Measurements from ENCODE around the gene SUPT20HL1.
"Not testable (repeated sequence)": the region's sequence is repeated elsewhere in the genome, so short reads cannot be mapped to it uniquely, and the experiment has no call there.

SUPT20HL1 gene

DNA sequence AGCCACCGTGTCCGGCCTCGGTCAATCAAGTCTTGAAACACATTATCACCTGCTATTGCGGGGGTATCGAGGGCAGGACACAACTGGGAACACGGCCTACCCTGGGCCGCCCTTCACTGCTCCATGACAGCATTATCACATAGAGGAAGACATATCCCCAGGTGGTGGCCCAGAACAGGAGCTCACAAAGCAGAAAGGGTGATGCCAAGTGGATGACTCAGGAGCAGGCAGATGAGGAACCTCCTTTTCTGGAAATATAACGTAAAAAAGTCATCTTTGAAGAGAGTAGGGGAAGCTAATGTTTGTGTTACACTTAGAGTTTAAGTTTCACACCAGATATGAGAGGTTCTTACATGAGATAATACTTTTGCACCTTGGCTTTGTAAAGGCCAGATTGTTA lies 5.3 kb upstream of the SUPT20HL1 start:
- in situ Hi-C loops (cut with HindIII; ENCODE audit: low pct_ligation_motif_present, low sequenced_read_pairs) = no loop called here
- no peak for DNase-seq
- H3K36me3 ChIP-seq (replicated peaks) = no peaks in the 10 kb centered on the region
- no peak overlapping the region for H3K27ac ChIP-seq
- TF ChIP-seq, protein P1, sequence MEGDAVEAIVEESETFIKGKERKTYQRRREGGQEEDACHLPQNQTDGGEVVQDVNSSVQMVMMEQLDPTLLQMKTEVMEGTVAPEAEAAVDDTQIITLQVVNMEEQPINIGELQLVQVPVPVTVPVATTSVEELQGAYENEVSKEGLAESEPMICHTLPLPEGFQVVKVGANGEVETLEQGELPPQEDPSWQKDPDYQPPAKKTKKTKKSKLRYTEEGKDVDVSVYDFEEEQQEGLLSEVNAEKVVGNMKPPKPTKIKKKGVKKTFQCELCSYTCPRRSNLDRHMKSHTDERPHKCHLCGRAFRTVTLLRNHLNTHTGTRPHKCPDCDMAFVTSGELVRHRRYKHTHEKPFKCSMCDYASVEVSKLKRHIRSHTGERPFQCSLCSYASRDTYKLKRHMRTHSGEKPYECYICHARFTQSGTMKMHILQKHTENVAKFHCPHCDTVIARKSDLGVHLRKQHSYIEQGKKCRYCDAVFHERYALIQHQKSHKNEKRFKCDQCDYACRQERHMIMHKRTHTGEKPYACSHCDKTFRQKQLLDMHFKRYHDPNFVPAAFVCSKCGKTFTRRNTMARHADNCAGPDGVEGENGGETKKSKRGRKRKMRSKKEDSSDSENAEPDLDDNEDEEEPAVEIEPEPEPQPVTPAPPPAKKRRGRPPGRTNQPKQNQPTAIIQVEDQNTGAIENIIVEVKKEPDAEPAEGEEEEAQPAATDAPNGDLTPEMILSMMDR (IDR thresholded peaks at IDR 0.05; ENCODE audit: low read depth, low read length, missing control alignments) = no peak
- no peaks in the 10 kb centered on the region for H3K27me3 ChIP-seq (replicated peaks)
- H3K4me3 ChIP-seq (ENCODE audit: low read depth, low read length) = no peak overlapping the region

- in situ Hi-C loops (cut with HindIII; ENCODE audit: low pct_ligation_motif_present, low sequenced_read_pairs) = no loop called here
- DNase-seq = peak; percentile 14
- TF ChIP-seq, protein P1 (IDR thresholded peaks at IDR 0.05; ENCODE audit: low read depth, low read length, missing control alignments) = no peak
- no peaks in the 10 kb centered on the region for H3K27me3 ChIP-seq (replicated peaks)
- no peak overlapping the region for H3K27ac ChIP-seq
- H3K36me3 ChIP-seq (replicated peaks) = no peaks in the 10 kb centered on the region
- H3K4me3 ChIP-seq (ENCODE audit: low read depth, low read length) = no peak overlapping the region
These were observed 3.3 kb upstream of the SUPT20HL1 start for GRCh38 chrX:24357106-24357505.

DNA sequence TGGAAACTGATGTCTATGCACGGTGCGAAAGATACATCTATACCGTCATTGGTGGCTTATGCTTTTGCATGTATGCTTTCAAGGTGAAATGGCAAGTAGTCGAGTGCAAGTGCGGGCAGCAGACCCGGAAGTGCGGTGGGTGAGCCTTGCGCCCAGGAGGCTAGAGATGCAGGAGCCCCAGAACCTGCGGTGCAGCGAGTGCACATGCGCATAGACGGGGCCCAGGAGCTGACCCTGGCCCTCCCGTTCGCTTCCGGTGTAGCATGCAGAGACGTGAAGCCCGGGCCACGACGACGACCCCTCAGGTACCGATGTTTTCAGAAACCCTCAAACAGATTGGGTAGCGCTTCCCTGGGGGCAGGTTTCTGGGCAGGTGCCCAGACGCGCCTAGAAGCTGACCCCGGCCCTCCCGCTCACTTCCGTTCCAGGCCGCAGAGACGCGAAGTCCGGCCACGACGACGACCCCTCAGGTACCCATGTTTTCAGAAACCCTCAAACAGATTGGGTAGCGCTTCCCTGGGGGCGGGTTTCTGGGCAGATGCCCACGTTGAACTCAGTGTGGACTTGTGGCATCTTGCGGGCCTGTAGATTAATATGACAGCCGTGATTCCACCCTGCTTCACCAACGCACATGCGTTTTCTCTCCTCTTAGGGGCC lies 1.8 kb downstream of the SUPT20HL1 start:
- in situ Hi-C loops (cut with HindIII; ENCODE audit: low pct_ligation_motif_present, low sequenced_read_pairs); H3K27ac ChIP-seq; DNase-seq; H3K36me3 ChIP-seq (replicated peaks); H3K4me3 ChIP-seq (ENCODE audit: low read depth, low read length); H3K27me3 ChIP-seq (replicated peaks): not testable (repeated sequence)

DNA sequence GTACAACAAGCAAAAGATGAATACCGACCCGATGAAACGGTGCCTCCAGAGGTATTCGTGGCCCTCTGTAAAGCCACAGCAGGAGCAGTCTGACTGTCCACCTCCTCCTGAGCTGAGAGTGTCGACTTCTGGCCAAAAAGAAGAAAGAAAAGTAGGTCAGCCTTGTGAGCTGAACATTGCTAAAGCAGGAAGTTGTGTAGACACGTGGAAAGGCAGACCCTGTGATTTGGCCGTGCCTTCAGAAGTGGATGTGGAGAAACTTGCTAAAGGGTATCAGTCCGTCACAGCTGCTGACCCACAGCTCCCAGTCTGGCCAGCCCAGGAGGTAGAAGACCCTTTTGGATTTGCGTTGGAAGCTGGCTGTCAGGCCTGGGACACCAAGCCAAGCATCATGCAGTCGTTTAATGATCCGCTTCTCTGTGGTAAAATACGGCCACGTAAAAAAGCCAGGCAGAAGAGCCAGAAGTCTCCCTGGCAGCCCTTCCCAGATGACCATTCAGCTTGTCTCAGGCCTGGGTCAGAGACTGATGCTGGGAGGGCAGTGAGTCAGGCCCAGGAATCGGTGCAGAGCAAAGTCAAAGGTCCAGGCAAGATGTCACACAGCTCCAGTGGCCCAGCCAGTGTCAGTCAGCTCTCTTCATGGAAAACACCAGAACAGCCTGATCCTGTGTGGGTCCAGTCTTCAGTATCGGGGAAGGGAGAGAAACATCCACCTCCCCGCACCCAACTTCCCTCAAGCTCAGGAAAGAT lies 3.2 kb downstream of the SUPT20HL1 start:
- H3K27ac ChIP-seq; H3K36me3 ChIP-seq (replicated peaks); H3K4me3 ChIP-seq (ENCODE audit: low read depth, low read length); DNase-seq; H3K27me3 ChIP-seq (replicated peaks); in situ Hi-C loops (cut with HindIII; ENCODE audit: low pct_ligation_motif_present, low sequenced_read_pairs): not testable (repeated sequence)

DNA sequence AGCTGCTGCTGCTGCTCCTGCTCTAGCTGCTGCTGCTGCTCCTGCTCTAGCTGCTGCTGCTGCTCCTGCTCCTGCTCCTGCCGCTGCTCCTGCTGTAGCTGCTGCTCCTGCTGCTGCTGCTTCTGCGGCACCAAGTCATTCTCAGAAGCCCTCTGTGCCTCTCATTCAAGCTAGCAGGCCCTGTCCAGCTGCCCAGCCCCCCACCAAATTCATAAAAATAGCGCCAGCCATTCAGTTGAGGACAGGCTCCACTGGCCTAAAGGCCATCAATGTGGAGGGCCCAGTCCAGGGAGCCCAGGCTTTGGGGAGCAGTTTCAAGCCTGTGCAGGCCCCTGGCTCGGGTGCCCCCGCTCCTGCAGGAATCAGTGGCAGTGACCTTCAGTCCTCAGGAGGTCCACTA lies 3.9 kb downstream of the SUPT20HL1 start:
- no peak overlapping the region for H3K4me3 ChIP-seq (ENCODE audit: low read depth, low read length)
- TF ChIP-seq, protein P1 (IDR thresholded peaks at IDR 0.05; ENCODE audit: low read depth, low read length, missing control alignments) = no peak
- no peaks in the 10 kb centered on the region for H3K27me3 ChIP-seq (replicated peaks)
- DNase-seq = no peak
- no peaks in the 10 kb centered on the region for H3K36me3 ChIP-seq (replicated peaks)
- no peak overlapping the region for H3K27ac ChIP-seq
- in situ Hi-C loops (cut with HindIII; ENCODE audit: low pct_ligation_motif_present, low sequenced_read_pairs) = no loop called here

- TF ChIP-seq, protein P1 (IDR thresholded peaks at IDR 0.05; ENCODE audit: low read depth, low read length, missing control alignments) = no peak
- H3K27ac ChIP-seq = no peak overlapping the region
- H3K36me3 ChIP-seq (replicated peaks) = no peaks in the 10 kb centered on the region
- in situ Hi-C loops (cut with HindIII; ENCODE audit: low pct_ligation_motif_present, low sequenced_read_pairs) = no loop called here
- H3K27me3 ChIP-seq (replicated peaks) = no peaks in the 10 kb centered on the region
- no peak for DNase-seq
- H3K4me3 ChIP-seq (ENCODE audit: low read depth, low read length) = no peak overlapping the region
These were observed 4.6 kb downstream of the SUPT20HL1 start for GRCh38 chrX:24364851-24365538.

- H3K4me3 ChIP-seq (ENCODE audit: low read depth, low read length); H3K27me3 ChIP-seq (replicated peaks); H3K36me3 ChIP-seq (replicated peaks); in situ Hi-C loops (cut with HindIII; ENCODE audit: low pct_ligation_motif_present, low sequenced_read_pairs); DNase-seq; H3K27ac ChIP-seq: not testable (repeated sequence)
These were observed 6.4 kb downstream of the SUPT20HL1 start for GRCh38 chrX:24366762-24367400.
